NCI-H345 treated with DMSO at 0.1 percent for 48 hours (cell line): ENCODE data around the gene HLA-DOA.
A peak's percentile ranks its signal among the peaks of the same experiment; 100 is the strongest.

Experiments used
- DNase-seq: peaks from one replicate; lab custom pipeline; 2025; ENCODE audit not compliant: unreplicated experiment; lab: John Stamatoyannopoulos, UW

HLA-DOA gene

DNA sequence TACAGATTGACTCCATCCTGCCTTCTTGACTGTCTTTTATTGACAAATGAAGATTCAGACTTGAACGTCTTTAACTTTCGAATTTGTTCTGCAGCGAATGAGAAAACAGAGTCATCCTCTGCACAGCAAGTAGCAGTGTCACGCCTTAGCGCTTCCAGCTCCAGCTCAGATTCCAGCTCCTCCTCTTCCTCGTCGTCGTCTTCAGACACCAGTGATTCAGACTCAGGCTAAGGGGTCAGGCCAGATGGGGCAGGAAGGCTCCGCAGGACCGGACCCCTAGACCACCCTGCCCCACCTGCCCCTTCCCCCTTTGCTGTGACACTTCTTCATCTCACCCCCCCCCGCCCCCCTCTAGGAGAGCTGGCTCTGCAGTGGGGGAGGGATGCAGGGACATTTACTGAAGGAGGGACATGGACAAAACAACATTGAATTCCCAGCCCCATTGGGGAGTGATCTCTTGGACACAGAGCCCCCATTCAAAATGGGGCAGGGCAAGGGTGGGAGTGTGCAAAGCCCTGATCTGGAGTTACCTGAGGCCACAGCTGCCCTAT is 28.8 kb downstream of the HLA-DOA start:
- no peak for DNase-seq

DNA sequence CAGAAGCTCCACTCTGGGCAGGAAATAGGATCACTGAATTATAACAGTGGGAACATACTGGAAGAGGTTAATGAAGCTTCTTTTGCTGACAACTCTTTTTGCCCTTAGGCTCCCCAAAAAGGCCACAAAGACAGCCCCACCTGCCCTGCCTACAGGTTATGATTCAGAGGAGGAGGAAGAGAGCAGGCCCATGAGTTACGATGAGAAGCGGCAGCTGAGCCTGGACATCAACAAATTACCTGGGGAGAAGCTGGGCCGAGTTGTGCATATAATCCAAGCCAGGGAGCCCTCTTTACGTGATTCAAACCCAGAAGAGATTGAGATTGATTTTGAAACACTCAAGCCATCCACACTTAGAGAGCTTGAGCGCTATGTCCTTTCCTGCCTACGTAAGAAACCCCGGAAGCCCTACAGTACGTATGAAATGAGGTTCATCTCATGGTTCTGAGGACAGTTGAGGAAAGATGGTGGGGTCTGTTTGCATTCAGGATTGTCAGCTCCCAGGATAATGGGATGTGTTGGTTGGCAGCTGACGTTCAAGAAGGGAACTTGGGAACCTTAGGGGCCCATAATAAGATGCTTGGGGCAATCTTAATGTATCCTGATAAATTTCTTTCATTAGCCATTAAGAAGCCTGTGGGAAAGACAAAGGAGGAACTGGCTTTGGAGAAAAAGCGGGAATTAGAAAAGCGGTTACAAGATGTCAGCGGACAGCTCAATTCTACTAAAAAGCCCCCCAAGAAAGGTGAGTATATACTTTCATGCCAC is 29.5 kb downstream of the HLA-DOA start:
- no peak for DNase-seq

DNA sequence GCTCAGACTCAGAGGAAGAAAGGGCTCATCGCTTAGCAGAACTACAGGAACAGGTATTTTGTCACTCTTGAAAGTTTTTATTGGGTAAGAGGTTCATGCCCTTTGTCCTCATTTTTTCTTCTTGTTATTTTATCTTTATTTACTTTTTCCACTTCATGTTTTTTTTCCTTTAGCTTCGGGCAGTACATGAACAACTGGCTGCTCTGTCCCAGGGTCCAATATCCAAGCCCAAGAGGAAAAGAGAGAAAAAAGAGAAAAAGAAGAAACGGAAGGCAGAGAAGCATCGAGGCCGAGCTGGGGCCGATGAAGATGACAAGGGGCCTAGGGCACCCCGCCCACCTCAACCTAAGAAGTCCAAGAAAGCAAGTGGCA is 31.5 kb downstream of the HLA-DOA start:
- DNase-seq = no peak

DNA sequence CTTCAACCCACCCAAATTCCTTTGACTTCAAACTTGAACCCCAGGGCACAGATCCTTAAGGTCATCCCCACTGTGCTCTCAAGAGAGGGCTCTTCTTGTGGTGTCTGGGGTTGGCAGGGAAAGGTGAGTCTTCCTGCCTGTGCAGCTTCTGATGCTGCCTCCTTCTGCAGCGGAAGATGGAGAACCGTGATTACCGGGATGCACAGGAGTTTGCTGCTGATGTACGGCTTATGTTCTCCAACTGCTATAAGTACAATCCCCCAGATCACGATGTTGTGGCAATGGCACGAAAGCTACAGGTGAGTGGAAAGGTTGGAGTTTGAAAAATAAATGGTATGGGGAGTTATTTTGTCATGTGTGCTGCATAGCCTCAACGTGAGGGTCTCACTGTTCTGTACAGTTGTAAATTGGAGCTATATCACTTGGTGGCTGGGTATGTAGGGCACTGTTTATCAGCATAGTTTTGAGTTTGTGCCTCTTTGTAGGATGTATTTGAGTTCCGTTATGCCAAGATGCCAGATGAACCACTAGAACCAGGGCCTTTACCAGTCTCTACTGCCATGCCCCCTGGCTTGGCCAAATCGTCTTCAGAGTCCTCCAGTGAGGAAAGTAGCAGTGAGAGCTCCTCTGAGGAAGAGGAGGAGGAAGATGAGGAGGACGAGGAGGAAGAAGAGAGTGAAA is 32.0 kb downstream of the HLA-DOA start:
- no peak for DNase-seq

DNA sequence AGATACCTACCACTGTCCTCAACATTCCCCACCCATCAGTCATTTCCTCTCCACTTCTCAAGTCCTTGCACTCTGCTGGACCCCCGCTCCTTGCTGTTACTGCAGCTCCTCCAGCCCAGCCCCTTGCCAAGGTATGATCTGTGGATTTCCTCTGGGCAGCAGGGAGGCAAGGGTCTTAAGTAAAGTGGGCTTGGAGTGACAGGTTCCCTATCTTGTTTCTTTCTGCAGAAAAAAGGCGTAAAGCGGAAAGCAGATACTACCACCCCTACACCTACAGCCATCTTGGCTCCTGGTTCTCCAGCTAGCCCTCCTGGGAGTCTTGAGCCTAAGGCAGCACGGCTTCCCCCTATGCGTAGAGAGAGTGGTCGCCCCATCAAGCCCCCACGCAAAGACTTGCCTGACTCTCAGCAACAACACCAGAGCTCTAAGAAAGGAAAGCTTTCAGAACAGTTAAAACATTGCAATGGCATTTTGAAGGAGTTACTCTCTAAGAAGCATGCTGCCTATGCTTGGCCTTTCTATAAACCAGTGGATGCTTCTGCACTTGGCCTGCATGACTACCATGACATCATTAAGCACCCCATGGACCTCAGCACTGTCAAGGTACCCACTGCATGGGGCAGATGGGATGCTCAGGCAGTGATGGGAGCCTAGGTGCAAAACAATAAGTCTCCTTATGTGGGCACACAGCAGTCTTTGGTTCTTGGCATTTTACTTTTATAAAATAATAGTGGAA is 32.9 kb downstream of the HLA-DOA start:
- no peak for DNase-seq

DNA sequence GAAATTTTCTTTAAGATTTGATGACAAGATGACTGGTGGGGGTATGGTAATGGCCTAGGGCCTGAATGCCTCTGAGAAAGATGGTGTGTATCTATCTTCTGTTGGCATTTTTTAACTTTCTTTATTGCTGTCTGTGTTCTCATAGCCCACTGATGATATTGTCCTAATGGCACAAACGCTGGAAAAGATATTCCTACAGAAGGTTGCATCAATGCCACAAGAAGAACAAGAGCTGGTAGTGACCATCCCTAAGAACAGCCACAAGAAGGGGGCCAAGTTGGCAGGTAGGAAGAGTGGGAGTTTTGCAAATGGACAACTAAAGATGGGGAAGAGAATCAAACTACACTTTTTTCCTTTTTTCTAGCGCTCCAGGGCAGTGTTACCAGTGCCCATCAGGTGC is 33.5 kb downstream of the HLA-DOA start:
- no peak for DNase-seq

DNA sequence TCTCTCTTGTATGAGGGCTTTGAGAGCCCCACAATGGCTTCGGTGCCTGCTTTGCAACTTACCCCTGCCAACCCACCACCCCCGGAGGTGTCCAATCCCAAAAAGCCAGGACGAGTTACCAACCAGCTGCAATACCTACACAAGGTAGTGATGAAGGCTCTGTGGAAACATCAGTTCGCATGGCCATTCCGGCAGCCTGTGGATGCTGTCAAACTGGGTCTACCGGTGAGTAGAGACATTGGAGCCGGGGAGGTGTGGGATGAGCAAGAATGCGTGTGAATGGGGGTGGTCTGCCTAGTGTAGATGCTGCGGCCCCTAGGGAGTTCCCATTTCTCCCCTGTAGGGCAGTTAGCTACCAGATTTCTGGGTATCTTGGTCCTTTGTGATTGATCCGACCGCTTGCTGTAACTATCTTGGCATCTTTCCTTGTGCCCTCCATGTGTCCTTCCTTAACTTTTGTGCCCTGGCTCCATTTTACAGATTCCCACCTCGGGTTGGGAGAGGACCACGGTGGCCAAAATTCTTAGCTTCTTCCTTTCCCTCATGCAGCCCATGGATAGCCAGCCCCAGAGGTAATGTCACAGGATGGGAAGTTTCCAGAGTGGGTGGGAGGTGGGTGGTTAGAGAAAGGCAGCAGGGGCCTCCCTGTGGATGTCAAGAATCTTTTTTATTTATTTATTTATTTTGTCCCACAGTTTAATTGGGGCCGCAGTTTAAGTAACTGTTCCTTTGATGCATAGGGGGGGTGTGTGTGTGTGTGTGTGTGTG is 34.7 kb downstream of the HLA-DOA start:
- no peak for DNase-seq

DNA sequence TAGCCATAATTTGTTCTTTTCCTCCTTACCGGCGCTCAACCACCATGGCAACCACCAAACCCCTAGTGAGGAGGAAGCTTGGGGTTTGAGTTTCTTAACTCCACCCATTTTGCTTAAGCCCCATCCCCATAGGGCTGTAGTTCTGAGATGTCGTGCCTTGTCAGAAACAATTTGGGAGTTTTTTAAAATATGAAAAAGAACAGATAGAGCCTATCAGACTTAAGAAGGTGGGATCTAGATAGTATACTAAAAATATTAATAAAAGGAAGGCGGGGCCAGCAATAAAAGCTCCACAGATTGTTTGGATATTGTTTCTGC is 35.4 kb downstream of the HLA-DOA start:
- no peak for DNase-seq

DNA sequence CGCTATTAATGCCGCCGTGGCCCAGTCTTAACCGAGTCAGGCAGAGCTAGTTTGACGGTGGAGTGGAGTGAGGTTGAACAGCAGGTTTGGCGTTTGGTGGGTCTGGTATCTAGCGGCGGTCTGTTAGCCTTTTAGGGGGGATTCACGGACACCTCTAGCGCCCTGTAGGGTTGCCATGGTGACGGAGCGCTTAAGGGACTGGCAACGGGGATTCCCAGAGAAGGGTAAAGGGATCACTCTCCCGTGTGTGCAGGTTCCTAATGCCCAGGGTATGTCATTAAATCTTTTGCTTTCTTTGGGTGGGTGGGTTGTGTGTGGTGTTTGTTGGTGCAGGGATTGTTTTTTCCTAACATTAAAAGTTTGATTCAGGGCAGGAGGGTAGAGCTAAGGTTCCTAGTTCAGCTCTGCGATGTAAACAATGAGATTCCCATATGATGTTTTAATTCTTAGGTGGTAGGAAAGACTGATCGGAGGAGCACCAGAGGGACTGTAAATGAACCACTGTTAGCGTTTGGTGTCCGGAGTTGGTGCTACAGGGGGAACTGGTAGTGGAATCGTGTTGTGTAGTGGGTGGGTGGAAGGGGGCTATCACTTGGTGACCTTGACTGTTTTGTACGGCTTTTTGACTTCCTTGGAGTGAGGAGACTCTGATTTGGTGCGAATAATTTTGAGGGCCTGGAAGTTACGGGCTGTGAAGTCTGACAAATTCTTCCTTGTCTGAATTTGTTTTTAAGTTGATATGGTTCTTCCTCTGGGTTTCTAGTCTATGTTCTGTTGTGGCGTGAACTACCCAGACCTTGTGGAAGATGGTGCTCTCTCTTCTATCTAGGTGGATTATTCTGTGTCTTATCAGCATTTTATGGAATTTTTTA is 36.0 kb downstream of the HLA-DOA start:
- no peak for DNase-seq

DNA sequence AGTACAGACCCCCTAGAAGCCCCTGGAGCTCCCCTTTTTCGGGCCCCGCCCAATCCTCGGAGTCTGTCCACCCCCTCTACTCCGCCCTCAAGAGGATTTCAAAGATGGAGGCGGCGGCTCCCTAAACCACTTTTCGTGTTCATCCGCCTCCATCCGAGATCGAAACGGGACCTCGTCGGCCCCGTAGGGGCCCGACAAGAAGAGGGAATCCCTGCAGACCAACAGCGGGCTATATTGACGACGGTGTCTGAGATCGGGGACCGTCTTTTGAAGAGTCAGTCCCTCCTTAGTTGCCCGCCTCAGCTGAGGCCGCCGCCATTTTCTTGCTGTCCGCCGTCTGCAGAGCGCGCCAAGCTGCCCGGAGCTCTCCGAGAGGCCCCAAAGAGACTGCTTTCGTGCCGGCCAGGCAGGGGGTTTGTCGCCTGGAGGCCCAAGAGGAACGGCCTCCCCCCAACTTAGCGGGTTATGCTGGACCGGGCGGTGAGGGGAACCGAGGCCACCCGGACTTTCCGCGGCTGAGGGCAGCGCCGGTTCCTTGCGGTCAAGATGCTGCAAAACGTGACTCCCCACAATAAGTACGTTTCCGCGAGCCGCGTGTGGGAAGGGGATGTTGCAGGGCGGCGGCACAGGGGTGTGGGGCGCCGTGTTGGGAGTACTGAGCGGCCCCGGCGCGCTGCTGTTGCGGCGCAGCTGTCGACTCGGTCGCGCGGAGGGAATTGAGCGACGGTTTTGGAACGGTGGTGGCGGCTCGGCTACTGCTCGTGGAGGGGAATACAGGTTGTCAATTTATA is 36.8 kb downstream of the HLA-DOA start:
- DNase-seq = peak; percentile 80

DNA sequence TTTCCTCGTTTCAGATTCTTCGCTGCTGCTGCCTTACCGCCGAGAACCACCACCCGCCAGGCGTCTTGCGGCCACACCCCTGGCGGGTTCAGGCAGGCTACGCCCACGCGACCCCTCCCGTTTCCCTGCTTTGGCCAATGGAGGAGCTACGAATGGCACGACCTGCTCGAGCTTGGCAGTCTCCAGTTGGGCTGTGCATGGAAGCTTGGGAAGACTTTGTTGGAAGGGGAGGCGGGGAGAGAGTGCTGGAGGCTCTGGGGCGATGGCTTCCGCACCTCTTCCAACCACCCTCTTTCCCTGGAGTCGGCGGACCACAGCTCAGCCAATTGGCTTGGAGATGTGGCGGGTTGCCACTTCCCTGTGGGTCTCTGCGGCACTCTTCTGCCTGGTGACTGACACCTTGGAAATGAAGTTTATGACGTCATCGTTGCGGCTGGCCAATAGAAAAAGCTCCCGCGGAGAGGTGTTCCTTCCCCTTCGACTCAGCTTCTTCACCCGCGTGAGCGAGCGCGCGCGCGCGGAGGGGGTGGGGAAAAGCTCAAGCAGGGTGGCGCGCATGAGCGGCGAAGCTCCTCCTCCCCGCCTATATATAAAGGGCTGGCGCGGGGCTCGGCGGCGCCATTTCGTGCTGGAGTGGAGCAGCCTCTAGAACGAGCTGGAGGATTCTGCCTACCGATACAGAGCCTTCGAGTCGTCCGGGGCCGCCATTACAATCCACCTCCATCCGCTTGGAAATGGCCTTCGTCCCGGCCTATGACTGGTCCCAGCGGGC is 37.6 kb downstream of the HLA-DOA start:
- peak; percentile 100 for DNase-seq

DNA sequence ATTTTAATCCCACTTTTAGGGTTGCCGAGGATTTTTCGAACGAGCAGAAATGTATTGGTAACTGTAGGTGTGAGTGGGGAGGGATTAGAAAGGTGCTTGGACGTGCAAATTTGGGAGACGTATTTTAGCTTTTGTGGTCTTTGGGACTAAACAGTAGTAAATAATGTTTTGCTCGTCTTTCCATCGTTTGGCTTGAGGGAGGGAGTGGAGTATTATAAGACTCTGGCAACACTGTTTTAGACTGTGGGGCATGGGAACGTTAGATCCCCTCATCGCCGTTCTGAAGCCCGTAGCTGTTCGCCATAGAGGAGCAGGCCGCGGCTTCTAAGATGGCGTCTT is 38.2 kb downstream of the HLA-DOA start:
- DNase-seq = no peak

DNA sequence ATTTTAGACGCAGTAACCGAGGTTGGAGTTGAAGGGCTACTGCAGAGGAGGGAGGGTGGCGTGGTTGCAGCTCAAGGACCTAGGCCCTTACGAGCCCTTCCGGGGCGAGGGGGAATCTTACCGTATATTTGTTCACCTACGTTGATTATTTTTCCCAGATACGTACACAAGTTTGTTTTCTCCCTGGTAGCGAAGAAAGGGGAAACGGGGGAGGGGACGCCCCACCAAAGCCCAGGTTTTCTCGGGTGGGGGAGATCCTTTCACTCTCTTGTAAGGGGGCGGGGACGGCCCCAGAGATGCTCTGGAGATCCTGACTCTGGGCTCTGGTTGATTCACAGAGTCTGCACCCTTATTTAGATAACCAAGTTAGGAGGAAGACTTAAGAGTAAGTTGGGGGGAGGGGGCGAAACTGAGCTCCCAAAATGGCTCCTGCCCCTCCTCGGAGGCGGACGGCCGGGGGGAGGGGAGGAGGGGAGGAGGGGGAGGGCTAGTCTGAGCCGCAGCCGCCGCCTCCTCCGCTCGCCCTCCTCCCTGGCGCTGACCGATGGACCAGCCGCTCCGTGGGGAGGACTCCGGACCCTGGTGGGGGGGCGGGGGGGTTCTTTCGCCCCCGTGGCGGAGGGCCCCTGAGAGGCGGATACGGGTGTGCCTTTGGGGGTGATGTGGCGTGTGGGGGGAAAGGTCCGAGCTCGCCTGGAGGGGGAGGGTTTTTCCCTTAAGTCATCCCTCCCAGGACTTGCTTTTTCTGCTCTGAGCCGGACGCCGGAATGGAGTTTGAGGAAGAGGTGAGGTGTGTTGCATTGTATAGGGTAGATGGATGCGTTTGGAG is 38.8 kb downstream of the HLA-DOA start:
- peak; percentile 59 for DNase-seq

DNA sequence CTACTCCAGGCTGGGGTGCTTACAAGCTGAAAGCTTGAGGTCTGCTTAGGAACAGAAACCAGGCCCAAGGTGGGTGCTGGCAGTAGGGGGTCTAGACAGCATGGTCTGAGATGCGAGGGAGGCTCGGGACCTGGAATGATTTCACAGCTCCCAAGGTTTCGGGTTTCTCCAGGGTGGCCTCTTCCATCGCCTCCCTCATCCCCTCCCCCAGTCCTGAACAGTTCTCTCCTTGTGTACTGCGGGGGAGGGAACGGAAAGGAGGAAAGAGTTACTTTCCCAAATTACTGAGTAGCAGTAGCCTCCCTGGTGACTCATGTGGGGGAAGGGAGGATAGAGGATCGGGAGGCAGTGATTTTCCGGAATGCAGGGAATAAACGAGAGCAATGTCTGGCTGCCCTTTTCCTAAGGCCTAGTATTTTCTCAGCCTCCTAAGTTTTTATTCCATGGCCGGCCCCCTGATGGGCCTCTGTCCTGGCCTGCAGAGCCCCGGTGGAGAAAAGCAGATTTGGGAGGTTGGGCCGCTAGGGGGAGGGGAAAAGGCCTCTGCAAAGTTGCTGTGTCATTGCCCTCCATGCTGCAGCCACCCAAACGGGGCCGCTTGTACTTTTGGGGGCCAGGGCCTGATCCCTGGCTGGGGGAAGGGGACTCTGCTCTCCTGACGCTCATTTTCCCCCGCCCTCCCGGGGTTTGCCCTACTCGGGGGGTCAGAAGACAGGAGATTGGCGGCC is 39.5 kb downstream of the HLA-DOA start:
- DNase-seq = peak; percentile 46

DNA sequence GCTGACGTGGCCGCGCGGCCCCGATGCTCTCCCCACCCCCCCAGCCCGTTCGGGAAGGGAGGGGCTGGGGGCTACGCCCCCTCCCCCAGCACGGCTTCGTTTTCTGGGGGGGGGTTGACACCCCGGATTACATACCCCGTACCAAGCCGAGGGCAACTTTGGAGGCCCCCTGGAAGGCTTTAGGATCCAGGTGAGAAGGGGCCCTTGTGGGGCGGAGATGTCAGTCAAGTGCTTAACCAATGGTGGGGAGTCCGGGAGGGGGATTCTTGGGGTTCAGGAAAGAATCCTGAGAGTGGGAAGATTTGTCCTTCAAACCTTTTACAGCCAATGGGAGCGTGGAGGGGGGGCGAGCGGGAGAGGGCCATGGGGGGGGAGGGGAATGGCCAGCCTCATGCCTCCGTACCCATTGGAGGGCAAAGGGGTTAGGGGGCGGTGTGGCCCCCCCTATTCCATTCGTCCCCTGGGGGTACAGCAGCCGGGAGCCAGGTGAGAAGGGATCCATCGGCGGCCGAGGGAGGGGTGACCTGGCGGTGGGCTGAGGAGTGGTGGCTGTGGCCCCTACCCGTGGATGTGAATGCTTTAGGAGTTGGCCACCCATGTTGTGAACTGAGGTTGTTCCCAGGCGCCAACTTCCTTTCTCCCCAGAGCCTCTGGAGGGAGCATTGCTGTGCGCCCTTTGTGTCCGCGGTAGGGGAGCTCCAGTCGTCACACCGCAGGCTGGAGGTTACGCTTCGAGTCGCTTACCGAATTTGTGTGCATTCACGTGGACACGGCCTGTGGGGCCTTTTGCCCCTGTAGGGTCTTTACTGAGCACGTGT is 40.3 kb downstream of the HLA-DOA start:
- DNase-seq = peak; percentile 43

DNA sequence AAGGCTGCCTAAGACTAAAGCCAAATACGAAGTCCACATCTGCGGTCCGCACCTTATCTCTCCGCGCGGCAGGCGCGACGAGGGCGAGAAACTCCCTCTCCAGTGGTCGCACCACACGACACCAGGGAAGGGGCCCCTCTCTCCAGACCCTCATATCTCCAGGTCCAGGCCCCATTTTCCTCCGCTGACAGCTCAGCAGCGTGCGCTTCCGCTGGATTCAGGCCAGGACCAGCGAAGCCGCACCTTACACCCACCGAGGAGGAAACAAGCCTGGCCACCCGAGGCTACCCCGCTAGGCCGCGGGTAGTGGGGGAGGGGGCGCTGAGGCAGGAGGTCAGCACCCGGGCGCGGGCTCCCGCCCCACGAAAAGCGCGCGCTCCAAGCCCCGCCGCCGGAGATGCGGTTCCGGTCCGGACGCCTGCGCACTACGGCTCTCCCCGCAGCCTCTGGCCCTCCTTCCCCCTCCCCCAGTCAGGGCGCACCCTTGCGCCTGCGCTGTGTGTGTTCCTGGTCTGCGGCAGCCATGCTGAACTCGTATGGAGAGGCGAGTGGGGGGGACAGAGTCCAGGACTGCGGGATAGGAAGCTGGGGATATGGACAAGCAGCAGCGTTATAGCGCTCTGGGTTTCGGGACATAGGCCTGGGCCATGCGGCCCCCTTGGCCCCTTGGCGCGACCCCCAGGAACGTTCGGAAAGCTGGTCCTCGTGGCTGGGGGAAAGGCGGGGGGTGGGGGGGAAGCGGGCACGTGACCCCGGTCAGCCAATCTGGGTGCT is 41.1 kb downstream of the HLA-DOA start, which contains the start of gene BRD2:
TSS of gene BRD2 (plus strand) at position 502 of the 774 bp plus-strand sequence. CDS start 4,305 bp downstream, outside the sequence.
- DNase-seq = peak; percentile 94
